Activated CD4-positive, CD25-positive, alpha-beta regulatory T cell treated with anti-CD3 and anti-CD28 coated beads, Interleukin-2, amount 50 U/mL, for 72 hours (primary cell): ENCODE data around the gene FARP2.

Experiments
- DNase-seq: peaks from one replicate; pipeline ENCODE4 v3.0.0; 2021

The FARP2 gene

GRCh38 chr2:241460631-241461030 lies 104.5 kb downstream of the FARP2 start:
- DNase-seq: no peak

DNA sequence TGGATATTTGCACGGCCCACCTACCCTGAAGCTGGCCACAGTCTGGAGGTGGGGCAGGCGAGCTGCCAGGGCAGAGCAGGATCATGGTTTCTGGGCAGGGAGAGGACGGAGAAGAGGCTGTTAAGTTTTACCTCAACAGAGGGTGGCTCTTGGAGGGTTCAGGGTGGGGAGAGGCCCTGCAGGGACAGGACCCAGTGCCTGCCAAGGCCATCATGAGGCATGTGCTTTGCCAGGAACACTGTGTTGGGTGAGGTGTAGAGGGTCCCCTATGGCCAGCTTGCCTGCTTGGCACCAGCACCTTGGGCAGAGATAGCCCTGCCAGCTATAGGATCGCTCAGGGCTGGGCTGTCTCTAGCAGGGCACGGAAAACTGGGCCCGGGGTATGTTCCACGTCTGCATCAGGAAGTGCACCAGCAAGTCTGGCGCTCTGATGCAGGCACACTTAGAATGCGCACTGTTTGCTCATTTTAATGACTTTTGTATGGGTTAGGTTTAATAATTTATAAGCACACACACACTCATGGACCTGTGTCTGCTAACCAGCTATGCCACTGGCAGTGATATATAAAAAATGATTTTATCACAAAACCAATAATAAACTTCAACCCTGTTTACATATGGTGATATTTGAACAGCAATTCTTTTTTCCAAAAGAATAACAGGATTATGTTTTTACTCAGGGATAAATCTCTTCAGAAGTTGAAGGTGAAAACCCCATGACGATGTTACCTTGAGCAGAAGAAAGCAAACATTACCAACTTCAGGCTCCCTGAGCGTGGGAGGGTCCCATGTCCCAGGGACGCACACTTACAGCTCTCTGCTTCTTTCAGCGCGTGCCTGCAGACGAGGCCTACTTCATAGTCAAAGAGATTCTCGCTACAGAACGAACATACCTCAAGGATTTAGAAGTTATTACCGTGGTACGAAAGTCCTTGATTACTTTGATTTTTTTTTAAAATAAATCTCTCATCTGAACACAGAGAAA lies 105.9 kb downstream of the FARP2 start:
- no peak for DNase-seq

- DNase-seq: no peak
Measured at GRCh38 chr2:241463276-241464135, 107.4 kb downstream of the FARP2 start.

DNA sequence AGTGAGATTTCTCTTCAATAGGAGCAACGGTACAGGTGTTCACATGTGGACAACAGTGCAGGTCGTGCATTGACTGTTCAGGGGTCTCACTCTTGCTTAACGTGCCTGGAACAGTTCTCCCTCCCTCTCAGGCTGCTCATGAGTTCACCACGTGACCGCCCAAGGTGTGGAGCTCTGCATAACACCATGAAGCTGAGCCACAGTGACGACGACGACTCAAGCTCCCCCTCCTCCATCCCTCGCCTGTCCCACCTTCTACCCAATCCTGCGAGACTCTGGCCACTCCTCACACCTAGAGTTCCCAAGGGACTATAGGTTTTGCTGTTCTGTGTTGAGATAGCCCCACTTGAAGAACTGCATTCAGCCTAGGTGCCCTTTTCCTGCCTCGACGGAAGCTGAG lies 109.5 kb downstream of the FARP2 start:
- no peak for DNase-seq

DNA sequence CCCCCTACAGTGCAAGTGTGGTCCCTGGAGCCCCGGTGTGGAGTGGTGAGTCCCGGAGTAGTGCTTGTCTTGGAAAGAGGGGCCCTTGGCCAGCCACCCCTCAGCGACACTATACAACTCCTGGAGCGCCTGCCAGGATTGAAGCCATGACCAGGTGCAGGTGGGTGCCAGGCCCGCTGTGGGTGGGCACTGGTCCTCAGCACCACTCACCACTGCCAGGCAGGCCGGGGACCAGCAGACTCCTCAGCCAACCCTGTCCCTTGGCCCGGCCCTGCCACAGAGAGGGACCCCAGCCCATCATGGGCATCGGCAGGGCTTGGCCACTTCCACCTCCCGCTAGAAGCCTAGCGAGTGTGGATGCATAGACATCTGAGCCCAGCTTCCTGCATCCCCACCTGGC lies 110.1 kb downstream of the FARP2 start:
- DNase-seq: no peak

GRCh38 chr2:241467777-241468475 lies 111.8 kb downstream of the FARP2 start:
- no peak for DNase-seq

- DNase-seq: no peak
Measured at GRCh38 chr2:241468476-241468781, 112.3 kb downstream of the FARP2 start.

GRCh38 chr2:241469746-241470145 lies 113.7 kb downstream of the FARP2 start:
- no peak for DNase-seq

DNA sequence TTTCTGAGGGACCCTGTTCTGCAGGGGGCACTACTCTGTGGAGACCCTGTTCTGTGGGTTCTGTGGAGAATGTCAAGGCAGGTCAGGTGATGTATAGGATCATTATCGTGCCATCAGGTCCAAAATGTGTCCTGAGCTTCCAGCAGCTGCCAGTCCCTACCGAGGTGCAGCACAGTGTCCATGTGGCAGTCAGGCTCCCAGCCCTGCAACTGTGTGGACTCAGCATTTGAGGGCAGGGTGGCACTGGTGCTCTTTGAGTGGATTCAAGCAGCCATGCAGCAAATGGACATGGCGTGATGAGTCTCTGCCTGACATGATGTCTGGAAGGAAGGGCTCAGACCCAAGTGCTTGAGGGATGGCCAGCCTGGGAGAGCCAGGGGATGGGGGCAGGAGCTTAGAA lies 117.3 kb downstream of the FARP2 start:
- no peak for DNase-seq

GRCh38 chr2:241475267-241475666 lies 119.2 kb downstream of the FARP2 start:
- no peak for DNase-seq

DNA sequence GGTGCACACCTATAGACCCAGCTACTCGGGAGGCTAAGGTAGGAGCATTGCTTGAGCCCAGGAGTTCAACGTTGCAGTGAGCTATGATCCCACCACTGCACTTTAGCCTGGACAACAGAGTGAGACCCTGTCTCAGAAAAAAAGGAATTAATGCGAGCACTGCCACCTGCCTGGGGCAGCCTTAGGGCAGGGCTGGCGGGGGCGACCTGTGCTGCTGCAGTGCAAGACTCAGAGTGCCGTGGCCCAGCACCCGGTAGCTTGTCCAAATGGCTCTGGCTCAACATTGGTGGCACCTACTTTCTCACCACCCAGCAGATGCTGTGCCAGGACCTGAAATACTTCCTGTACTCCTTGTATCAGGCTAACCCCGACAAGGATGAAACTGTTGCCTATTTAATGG lies 122.1 kb downstream of the FARP2 start:
- DNase-seq: no peak

GRCh38 chr2:241479026-241479898 lies 123.2 kb downstream of the FARP2 start:
- DNase-seq: no peak

- DNase-seq: no peak
Measured at GRCh38 chr2:241481687-241482086, 125.6 kb downstream of the FARP2 start.

- no peak for DNase-seq
Measured at GRCh38 chr2:241482126-241482955, 126.3 kb downstream of the FARP2 start.

GRCh38 chr2:241483305-241483704 lies 127.2 kb downstream of the FARP2 start:
- no peak for DNase-seq

GRCh38 chr2:241485172-241485911 lies 129.3 kb downstream of the FARP2 start:
- DNase-seq: no peak

DNA sequence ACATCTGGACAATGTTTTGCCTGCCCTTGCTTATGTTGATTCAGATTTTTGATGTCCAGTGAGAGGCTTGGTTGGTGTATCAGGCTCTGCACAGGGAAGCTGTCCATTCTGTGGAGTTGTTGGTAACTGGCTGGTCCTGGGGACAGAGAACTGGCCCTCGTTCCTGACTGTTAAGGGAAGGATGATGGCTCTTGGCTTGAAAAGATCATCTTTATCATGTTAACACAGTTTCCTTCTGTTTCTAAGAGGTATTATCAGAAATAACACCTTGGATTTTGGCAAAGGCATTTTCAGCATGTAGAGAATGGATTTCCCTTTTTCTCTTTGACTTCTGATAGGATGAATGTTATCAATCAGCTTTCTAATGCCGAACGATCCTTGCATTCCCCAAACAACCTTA lies 133.0 kb downstream of the FARP2 start:
- no peak for DNase-seq

DNA sequence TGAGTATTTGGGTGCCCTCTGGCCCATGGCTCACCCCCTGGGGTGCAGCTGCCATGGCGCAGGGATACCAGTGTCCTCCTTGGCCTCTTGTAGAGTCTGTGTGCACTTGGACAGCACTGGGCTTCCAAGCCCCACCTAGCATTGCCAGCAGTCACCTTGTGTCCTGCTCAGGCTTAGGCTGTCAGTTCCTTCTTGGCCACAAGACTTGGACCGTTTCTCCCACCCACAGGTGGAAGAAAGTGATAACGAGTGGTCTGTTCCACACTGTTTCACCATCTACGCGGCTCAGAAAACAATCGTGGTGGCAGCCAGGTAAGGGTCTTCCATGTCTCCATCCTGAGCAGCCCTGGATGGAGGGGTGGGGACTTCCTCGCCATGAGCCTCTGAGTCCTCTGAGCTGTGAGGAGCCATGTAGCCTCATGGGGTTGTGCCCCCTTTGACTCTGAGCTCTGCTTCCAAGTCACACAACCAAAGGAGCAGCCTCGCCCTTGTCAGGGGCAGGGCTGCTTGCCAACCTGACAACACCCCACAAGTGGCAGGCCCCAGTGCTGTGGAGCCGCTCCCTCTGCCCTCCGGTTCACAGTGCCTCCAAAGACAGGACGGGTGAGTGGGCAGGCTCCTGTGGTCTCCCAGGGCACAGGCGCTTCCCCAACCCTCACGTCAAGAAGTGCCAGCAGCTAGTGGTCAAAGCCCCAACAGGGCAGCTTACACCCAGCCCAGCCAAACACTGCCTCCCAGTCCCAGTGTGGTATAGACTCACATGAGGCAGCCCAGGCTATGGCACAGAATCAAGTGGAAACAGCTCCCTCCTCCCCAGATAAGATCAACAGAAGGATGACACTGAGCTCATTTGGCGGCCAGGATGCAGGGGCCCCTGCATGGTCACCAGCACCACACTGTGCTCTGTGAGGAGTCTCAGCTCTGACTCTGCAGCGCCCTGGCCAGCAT lies 133.9 kb downstream of the FARP2 start:
- no peak for DNase-seq

DNA sequence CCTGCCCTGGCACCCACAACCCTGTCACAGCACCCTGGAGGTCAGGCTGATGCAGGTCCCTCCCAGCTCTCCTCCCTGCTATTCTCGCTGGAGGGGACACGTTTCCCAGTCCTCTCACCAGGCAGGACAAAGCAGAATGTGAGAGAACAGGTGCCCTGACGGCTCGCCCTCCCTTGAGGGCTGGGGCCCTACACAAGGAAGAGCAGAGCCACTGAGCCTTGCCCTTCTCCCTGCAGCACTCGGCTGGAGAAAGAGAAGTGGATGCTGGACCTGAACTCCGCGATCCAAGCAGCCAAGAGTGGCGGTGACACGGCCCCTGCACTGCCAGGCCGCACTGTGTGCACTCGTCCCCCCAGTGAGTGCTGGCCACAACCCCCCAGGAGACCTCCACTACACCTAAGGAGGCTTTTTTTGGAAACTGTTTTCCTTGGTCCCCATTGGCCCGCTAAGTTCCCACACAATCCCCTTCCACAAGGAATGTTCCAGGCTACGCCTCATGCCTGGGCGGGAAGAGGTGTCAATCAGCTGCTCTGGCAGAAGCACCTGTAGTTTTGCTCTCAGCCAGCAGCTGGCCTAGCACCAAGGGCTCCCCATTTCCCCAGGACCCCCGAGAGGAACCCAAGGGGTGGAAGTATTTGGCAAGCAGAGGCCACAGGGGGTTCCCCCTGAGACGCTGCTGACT lies 134.9 kb downstream of the FARP2 start:
- no peak for DNase-seq
